ENCODE results near the gene TTC27. TPM values are rescaled to one million over a fixed set of nuclear protein-coding genes. Genes with fewer than 3 reads are reported as not detected.
"Not testable (repeated sequence)": the region's sequence is repeated elsewhere in the genome, so short reads cannot be mapped to it uniquely, and the experiment has no call there.

Gene TTC27
- total and polyA plus RNA-seq, 2 of the 13 experiments (the other 11 are each of a cell fraction or from before 2014, with no cell fraction given): 26.7 to 44.7 TPM

GRCh38 chr2:32846274-32846673, 218.4 kb downstream of the TTC27 start:
- H3K9me3 ChIP-seq (ENCODE audit: low read length); FAIRE-seq; H3K9ac ChIP-seq (ENCODE audit: insufficient read depth, low read depth, low read length); H4K20me1 ChIP-seq (ENCODE audit: insufficient read depth, low read length); POLR2A ChIA-PET; H3K4me1 ChIP-seq (ENCODE audit: insufficient read depth, low read length); H3K27me3 ChIP-seq (ENCODE audit: control insufficient read depth in 1 of 2, insufficient read depth in 2 of 2, low read length in 2 of 2); H3K27ac ChIP-seq (ENCODE audit: extremely low read length, insufficient read depth, low read length); BruUV-seq (replicated peaks); intact Hi-C loops (cut with micrococcal nuclease; ENCODE audit: unreplicated experiment); in situ Hi-C loops (cut with HindIII; ENCODE audit: extremely low pct_ligation_motif_present, low pct_unique_long_range_greater_than_20kb); H3K36me3 ChIP-seq (replicated peaks in 1 of 2; ENCODE audit: control insufficient read depth in 1 of 2, insufficient read depth in 2 of 2, low read length in 2 of 2); ATAC-seq; H3K4me2 ChIP-seq (ENCODE audit: low read depth, low read length); H2AFZ ChIP-seq (ENCODE audit: low read length); CTCF ChIA-PET (ENCODE audit: low intra/inter-chr PET ratio, low total read pairs); DNase-seq (ENCODE audit: low spot score); H3K4me3 ChIP-seq (replicated peaks in 1 of 3; ENCODE audit: insufficient read depth in 1 of 3, low read depth in 2 of 3, low read length in 3 of 3); H3K79me2 ChIP-seq (ENCODE audit: insufficient read depth, low read length): not testable (repeated sequence)
- 2% methylated on average over 4 of the region's 4 CpGs for WGBS (ENCODE audit: low lambda C conversion rate)

GRCh38 chr2:32847734-32848133, 219.9 kb downstream of the TTC27 start:
- Histone ChIP-seq H3K27me3 (ENCODE audit: control insufficient read depth in 1 of 2, insufficient read depth in 2 of 2, low read length in 2 of 2) (peaks cover under 1 to 2% of the 10 kb centered on the region in 2 experiments; a peak in 1 of 5 replicates), H2AFZ (ENCODE audit: low read length) (no peak overlapping the region), H3K4me1 (ENCODE audit: insufficient read depth, low read length) (no peaks in the 10 kb centered on the region), H4K20me1 (ENCODE audit: insufficient read depth, low read length) (no peaks in the 10 kb centered on the region), H3K4me2 (ENCODE audit: low read depth, low read length) (no peak overlapping the region), H3K9ac (ENCODE audit: insufficient read depth, low read depth, low read length) (no peak overlapping the region), H3K27ac (ENCODE audit: extremely low read length, insufficient read depth, low read length) (no peak overlapping the region), H3K36me3 (replicated peaks in 1 of 2; ENCODE audit: control insufficient read depth in 1 of 2, insufficient read depth in 2 of 2, low read length in 2 of 2) (no peaks in the 10 kb centered on the region), H3K79me2 (ENCODE audit: insufficient read depth, low read length) (no peaks in the 10 kb centered on the region), H3K4me3 (replicated peaks in 1 of 3; ENCODE audit: insufficient read depth in 1 of 3, low read depth in 2 of 3, low read length in 3 of 3) (no peak overlapping the region), H3K9me3 (ENCODE audit: low read length) (no peaks in the 10 kb centered on the region)
- BruUV-seq (replicated peaks): no TSS peak
- no peak for TF ChIP-seq SMAD3 (CRISPR knock-in tag; IDR thresholded peaks at IDR 0.05)
- no peak for ATAC-seq
- in situ Hi-C loops (cut with HindIII; ENCODE audit: extremely low pct_ligation_motif_present, low pct_unique_long_range_greater_than_20kb): no loop called here
- ChIA-PET POLR2A (no interaction called here), CTCF (ENCODE audit: low intra/inter-chr PET ratio, low total read pairs) (no interaction called here)
- intact Hi-C loops (cut with micrococcal nuclease; ENCODE audit: unreplicated experiment): no loop called here
- no peak for DNase-seq (ENCODE audit: low spot score)
- FAIRE-seq: no peak

- H3K27ac ChIP-seq (ENCODE audit: extremely low read length, insufficient read depth, low read length): no peak overlapping the region
- H4K20me1 ChIP-seq (ENCODE audit: insufficient read depth, low read length): no peaks in the 10 kb centered on the region
- no peaks in the 10 kb centered on the region for H3K9me3 ChIP-seq (ENCODE audit: low read length)
- ChIA-PET CTCF (ENCODE audit: low intra/inter-chr PET ratio, low total read pairs) (no interaction called here), POLR2A (no interaction called here)
- no peaks in the 10 kb centered on the region for H3K36me3 ChIP-seq (replicated peaks in 1 of 2; ENCODE audit: control insufficient read depth in 1 of 2, insufficient read depth in 2 of 2, low read length in 2 of 2)
- 12% methylated on average over 5 of the region's 5 CpGs for WGBS (ENCODE audit: low lambda C conversion rate)
- H3K4me1 ChIP-seq (ENCODE audit: insufficient read depth, low read length): no peaks in the 10 kb centered on the region
- no peak for FAIRE-seq
- no peak overlapping the region for H3K9ac ChIP-seq (ENCODE audit: insufficient read depth, low read depth, low read length)
- BruUV-seq (replicated peaks): no TSS peak
- H3K79me2 ChIP-seq (ENCODE audit: insufficient read depth, low read length): no peaks in the 10 kb centered on the region
- in situ Hi-C loops (cut with HindIII; ENCODE audit: extremely low pct_ligation_motif_present, low pct_unique_long_range_greater_than_20kb) (no loop called here), intact Hi-C loops (cut with micrococcal nuclease; ENCODE audit: unreplicated experiment) (no loop called here)
- peaks cover 3 to 13% of the 10 kb centered on the region in 2 experiments; a peak in 2 of 5 replicates for H3K27me3 ChIP-seq (ENCODE audit: control insufficient read depth in 1 of 2, insufficient read depth in 2 of 2, low read length in 2 of 2)
- ATAC-seq: no peak
- no peak overlapping the region for H3K4me2 ChIP-seq (ENCODE audit: low read depth, low read length)
- no peak overlapping the region for H2AFZ ChIP-seq (ENCODE audit: low read length)
- no peak overlapping the region for H3K4me3 ChIP-seq (replicated peaks in 1 of 3; ENCODE audit: insufficient read depth in 1 of 3, low read depth in 2 of 3, low read length in 3 of 3)
- DNase-seq (ENCODE audit: low spot score): no peak
- no peak for TF ChIP-seq THAP8 (CRISPR knock-in tag; IDR thresholded peaks at IDR 0.05; ENCODE audit: borderline replicate concordance)
- no peak for TF ChIP-seq NCOA2 (CRISPR knock-in tag; IDR thresholded peaks at IDR 0.05)
- TF ChIP-seq FOXM1 (CRISPR knock-in tag; IDR thresholded peaks at IDR 0.05): no peak
- no peak for TF ChIP-seq DMAP1 (CRISPR knock-in tag; IDR thresholded peaks at IDR 0.05)
- no peak for TF ChIP-seq IKZF5 (CRISPR knock-in tag; IDR thresholded peaks at IDR 0.05)
- TF ChIP-seq ZBTB20 (CRISPR knock-in tag; IDR thresholded peaks at IDR 0.05; ENCODE audit: borderline replicate concordance, low read depth): no peak
- TF ChIP-seq ZNF547 (CRISPR knock-in tag; IDR thresholded peaks at IDR 0.05): no peak
- no peak for TF ChIP-seq ZFP62 (CRISPR knock-in tag; IDR thresholded peaks at IDR 0.05)
- no peak for TF ChIP-seq ADNP (CRISPR knock-in tag; IDR thresholded peaks at IDR 0.05)
- no peak for TF ChIP-seq ZNF546 (CRISPR knock-in tag; conservative IDR thresholded peaks at IDR 0.05)
- no peak for TF ChIP-seq TBX3 (IDR thresholded peaks at IDR 0.05; ENCODE audit: borderline replicate concordance)
Measured at GRCh38 chr2:32849456-32850194, 221.8 kb downstream of the TTC27 start.

Data from HepG2 (cell line).